SU-DHL-6 (cell line): ENCODE measurements around the gene ZSWIM3.

ENCODE experiments used
- EZH2phosphoT487 ChIP-seq: fragments of 200-600 bp; sonication (generic), shearing (Covaris generic); conservative IDR thresholded peaks from 2 replicates; pipeline ENCODE4 v1.6.1; 2018; ENCODE audit warnings: mild to moderate bottlenecking, antibody characterized with exemption, low read length, moderate library complexity, mixed read lengths
- TF ChIP-seq, protein P1 (sequence below): fragments of 200-600 bp; sonication (generic); IDR thresholded peaks from one replicate; pipeline ENCODE4 v1.5.1; 2017; ENCODE audit warnings: antibody characterized with exemption, mild to moderate bottlenecking, low read length, moderate library complexity; ENCODE audit not compliant: insufficient read depth, poor library complexity, severe bottlenecking

DNA sequence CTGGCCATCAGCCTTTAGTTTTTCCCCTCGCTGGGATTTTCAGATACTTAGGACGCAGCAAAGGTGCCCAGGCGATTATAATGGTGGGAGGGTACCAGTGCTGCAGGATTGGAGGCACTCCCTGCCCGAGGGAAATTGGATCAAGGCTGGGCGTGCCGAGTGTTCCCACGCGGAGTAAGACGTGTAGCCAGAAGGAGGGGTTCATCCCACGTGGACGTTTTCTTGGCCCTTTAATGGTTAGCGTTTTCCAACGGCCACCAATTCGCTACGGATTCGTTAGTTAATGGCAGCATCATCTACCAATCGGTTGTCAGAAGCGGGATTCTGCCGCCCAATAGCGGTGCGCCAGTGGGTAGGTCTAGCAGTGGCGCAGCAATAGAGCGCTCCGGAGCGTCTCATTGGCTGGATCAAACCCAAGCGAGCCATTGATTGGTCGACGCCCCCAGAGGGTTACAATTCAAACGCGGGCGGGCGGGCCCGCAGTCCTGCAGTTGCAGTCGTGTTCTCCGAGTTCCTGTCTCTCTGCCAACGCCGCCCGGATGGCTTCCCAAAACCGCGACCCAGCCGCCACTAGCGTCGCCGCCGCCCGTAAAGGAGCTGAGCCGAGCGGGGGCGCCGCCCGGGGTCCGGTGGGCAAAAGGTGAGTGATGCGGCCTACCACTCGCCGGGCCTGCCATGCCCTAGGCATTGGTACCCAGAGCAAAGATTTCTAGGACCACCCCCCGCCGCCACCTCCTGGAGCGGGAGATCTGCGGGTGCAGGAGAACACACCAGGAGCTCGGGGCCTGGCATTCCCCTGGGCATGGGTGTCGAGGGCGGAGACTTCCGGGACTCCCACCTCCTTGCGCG, 45.0 kb upstream of the ZSWIM3 start, which contains the start of gene UBE2C:
- TF ChIP-seq, protein P1, sequence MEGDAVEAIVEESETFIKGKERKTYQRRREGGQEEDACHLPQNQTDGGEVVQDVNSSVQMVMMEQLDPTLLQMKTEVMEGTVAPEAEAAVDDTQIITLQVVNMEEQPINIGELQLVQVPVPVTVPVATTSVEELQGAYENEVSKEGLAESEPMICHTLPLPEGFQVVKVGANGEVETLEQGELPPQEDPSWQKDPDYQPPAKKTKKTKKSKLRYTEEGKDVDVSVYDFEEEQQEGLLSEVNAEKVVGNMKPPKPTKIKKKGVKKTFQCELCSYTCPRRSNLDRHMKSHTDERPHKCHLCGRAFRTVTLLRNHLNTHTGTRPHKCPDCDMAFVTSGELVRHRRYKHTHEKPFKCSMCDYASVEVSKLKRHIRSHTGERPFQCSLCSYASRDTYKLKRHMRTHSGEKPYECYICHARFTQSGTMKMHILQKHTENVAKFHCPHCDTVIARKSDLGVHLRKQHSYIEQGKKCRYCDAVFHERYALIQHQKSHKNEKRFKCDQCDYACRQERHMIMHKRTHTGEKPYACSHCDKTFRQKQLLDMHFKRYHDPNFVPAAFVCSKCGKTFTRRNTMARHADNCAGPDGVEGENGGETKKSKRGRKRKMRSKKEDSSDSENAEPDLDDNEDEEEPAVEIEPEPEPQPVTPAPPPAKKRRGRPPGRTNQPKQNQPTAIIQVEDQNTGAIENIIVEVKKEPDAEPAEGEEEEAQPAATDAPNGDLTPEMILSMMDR, result no peak
- TF ChIP-seq EZH2phosphoT487, result no peak
